WTC11 (cell line): Measurements from ENCODE around the gene TGFBI.

Experiments used
- SMAD3 ChIP-seq: sonication (generic); formaldehyde crosslinking; IDR thresholded peaks from 2 replicates; pipeline ENCODE4 v1.8.0; 2022; ENCODE audit warnings: missing genetic modification reagents, mild to moderate bottlenecking, borderline replicate concordance
- ZNF317 ChIP-seq: sonication (generic); formaldehyde crosslinking; IDR thresholded peaks from 2 replicates; pipeline ENCODE4 v1.8.1; 2023; ENCODE audit warnings: low read depth, mild to moderate bottlenecking, moderate library complexity, missing genetic modification reagents, borderline replicate concordance
- TF ChIP-seq, protein P1 (sequence below): fragments of 200-600 bp; IDR thresholded peaks from 2 replicates; pipeline ENCODE4 v1.8.0; 2022; ENCODE audit warnings: antibody characterized with exemption
- TF ChIP-seq, protein P2 (sequence below): sonication (generic); formaldehyde crosslinking; IDR thresholded peaks from 2 replicates; pipeline ENCODE4 v1.8.1; 2023; ENCODE audit warnings: mild to moderate bottlenecking, missing genetic modification reagents, moderate library complexity
- TF ChIP-seq, protein P3 (sequence below): sonication (generic); formaldehyde crosslinking; IDR thresholded peaks from 2 replicates; pipeline ENCODE4 v1.8.0; 2023; ENCODE audit warnings: missing genetic modification reagents, mild to moderate bottlenecking, borderline replicate concordance

DNA sequence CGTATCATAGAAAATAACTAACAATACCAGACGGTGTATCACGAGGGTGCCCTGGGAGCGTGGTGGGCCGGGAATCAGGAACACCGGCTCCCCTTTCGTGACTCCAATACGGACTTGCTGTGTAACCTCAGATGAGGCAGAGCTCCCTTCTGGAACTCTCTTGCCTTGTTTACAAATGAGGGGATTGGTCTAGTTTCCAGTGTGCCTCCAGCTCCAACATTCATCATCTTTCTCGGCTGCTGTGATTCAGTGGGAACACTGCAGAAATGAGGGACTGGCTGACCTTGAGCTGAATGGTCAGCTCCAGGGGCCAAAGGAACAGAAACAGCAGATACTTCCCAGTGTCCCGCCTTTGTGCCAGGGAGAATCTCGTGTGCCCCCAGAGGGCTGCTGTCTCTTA is 22.6 kb upstream of the TGFBI start:
- TF ChIP-seq ZNF317 (CRISPR knock-in tag) (no peak), SMAD3 (CRISPR knock-in tag) (no peak)
- TF ChIP-seq, protein P1, sequence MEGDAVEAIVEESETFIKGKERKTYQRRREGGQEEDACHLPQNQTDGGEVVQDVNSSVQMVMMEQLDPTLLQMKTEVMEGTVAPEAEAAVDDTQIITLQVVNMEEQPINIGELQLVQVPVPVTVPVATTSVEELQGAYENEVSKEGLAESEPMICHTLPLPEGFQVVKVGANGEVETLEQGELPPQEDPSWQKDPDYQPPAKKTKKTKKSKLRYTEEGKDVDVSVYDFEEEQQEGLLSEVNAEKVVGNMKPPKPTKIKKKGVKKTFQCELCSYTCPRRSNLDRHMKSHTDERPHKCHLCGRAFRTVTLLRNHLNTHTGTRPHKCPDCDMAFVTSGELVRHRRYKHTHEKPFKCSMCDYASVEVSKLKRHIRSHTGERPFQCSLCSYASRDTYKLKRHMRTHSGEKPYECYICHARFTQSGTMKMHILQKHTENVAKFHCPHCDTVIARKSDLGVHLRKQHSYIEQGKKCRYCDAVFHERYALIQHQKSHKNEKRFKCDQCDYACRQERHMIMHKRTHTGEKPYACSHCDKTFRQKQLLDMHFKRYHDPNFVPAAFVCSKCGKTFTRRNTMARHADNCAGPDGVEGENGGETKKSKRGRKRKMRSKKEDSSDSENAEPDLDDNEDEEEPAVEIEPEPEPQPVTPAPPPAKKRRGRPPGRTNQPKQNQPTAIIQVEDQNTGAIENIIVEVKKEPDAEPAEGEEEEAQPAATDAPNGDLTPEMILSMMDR, result no peak
- TF ChIP-seq, protein P2, sequence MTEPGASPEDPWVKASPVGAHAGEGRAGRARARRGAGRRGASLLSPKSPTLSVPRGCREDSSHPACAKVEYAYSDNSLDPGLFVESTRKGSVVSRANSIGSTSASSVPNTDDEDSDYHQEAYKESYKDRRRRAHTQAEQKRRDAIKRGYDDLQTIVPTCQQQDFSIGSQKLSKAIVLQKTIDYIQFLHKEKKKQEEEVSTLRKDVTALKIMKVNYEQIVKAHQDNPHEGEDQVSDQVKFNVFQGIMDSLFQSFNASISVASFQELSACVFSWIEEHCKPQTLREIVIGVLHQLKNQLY (CRISPR knock-in tag), result no peak
- TF ChIP-seq, protein P3, sequence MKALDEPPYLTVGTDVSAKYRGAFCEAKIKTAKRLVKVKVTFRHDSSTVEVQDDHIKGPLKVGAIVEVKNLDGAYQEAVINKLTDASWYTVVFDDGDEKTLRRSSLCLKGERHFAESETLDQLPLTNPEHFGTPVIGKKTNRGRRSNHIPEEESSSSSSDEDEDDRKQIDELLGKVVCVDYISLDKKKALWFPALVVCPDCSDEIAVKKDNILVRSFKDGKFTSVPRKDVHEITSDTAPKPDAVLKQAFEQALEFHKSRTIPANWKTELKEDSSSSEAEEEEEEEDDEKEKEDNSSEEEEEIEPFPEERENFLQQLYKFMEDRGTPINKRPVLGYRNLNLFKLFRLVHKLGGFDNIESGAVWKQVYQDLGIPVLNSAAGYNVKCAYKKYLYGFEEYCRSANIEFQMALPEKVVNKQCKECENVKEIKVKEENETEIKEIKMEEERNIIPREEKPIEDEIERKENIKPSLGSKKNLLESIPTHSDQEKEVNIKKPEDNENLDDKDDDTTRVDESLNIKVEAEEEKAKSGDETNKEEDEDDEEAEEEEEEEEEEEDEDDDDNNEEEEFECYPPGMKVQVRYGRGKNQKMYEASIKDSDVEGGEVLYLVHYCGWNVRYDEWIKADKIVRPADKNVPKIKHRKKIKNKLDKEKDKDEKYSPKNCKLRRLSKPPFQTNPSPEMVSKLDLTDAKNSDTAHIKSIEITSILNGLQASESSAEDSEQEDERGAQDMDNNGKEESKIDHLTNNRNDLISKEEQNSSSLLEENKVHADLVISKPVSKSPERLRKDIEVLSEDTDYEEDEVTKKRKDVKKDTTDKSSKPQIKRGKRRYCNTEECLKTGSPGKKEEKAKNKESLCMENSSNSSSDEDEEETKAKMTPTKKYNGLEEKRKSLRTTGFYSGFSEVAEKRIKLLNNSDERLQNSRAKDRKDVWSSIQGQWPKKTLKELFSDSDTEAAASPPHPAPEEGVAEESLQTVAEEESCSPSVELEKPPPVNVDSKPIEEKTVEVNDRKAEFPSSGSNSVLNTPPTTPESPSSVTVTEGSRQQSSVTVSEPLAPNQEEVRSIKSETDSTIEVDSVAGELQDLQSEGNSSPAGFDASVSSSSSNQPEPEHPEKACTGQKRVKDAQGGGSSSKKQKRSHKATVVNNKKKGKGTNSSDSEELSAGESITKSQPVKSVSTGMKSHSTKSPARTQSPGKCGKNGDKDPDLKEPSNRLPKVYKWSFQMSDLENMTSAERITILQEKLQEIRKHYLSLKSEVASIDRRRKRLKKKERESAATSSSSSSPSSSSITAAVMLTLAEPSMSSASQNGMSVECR (CRISPR knock-in tag), result no peak
